Omental fat pad (tissue), 4 donors: ENCODE measurements around the gene PALM. TPM values are rescaled to one million over a fixed set of nuclear protein-coding genes. Genes with fewer than 3 reads are reported as not detected.
A peak's percentile ranks its signal among the peaks of the same experiment; 100 is the strongest.

Experiments used
- ATAC-seq: fragments of 150-250 bp; one replicate; pipeline ENCODE4 v1.9.1; 2016; ENCODE audit warnings: mild to moderate bottlenecking, moderate library complexity; ENCODE audit not compliant: low FRiP score
- DNase-seq: peaks from one replicate; pipeline ENCODE4 v3.0.0-alpha.2; 2019; ENCODE audit warnings: low spot score
- total RNA-seq, 4 donors: library from RNA; depleted of rRNA; stranded (reverse); fragments of >200 nt; gene quantifications; one replicate each; pipeline ENCODE4 v1.1.0, GENCODE V29; 2016
- TF ChIP-seq, protein P1 (sequence below), 3 donors: fragments of 450-650 bp; IDR thresholded peaks; one replicate each; pipeline ENCODE4 v1.5.1; 2016 to 2017; ENCODE audit warnings: antibody characterized with exemption in 3 of 3, mild to moderate bottlenecking in 3 of 3, moderate library complexity in 2 of 3

The PALM gene
- total RNA-seq, 4 donors from 2014 or later = 44.6 to 119 (median 54.8) TPM

DNA sequence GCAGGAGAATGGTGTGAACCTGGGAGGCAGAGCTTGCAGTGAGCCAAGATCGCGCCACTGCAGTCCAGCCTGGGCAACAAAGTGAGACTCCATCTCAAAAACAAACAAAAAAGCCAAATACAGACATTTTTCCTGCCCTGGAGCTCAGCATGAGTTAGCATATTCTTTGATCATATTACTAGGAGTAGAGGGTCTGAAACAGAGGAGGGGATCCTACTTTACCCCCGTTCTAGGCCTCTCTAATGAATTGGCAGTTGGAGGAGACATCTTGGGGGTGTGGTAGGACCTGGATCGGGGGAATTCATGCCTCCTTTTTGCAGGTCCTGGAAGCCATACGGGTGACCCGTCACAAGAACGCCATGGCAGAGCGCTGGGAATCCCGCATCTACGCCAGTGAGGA, 54.4 kb downstream of the PALM start:
- no peak for DNase-seq
- TF ChIP-seq, protein P1, sequence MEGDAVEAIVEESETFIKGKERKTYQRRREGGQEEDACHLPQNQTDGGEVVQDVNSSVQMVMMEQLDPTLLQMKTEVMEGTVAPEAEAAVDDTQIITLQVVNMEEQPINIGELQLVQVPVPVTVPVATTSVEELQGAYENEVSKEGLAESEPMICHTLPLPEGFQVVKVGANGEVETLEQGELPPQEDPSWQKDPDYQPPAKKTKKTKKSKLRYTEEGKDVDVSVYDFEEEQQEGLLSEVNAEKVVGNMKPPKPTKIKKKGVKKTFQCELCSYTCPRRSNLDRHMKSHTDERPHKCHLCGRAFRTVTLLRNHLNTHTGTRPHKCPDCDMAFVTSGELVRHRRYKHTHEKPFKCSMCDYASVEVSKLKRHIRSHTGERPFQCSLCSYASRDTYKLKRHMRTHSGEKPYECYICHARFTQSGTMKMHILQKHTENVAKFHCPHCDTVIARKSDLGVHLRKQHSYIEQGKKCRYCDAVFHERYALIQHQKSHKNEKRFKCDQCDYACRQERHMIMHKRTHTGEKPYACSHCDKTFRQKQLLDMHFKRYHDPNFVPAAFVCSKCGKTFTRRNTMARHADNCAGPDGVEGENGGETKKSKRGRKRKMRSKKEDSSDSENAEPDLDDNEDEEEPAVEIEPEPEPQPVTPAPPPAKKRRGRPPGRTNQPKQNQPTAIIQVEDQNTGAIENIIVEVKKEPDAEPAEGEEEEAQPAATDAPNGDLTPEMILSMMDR (IDR thresholded peaks at IDR 0.05) = no peak
- ATAC-seq = no peak

DNA sequence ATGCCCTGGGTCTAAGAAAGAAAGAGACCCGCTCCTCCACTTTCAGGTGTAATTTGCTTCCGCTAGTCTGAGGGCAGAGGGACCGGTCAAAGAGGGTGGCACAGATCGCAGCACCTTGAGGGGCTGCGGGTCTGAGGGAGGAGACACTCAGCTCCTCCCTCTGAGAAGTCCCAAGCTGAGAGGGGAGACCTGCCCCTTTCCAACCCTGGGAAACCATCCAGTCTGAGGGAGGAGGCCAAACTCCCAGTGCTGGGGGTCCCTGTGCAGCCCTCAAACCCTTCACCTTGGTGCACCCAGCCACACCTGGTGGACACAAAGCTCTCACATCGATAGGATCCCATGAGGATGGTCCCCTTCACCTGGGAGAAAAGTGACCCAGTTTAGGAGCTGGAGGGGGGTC, 55.1 kb downstream of the PALM start:
- ATAC-seq (no peak), DNase-seq (no peak)
- TF ChIP-seq, protein P1 (IDR thresholded peaks at IDR 0.05) = no peak

DNA sequence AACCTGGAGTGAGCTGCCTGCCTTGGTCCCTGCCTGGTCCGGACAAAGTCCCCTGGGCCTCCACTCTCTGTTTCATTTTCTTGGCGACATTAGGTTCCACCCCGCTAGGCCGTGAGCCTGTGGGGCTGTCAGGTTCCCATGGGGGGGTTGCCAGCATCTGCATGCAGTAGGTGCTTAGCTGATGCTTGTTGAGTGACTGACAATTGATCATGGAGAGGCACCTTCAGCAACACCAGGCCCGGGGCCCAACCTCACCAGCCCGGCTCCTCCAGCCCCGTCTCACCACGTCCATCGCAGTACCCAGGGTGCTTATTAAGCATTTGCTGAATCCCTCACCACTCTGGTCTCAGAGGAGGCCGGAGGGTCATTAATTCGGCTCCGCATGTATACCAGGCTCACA, 55.6 kb downstream of the PALM start:
- DNase-seq (no peak), ATAC-seq (no peak)
- TF ChIP-seq, protein P1 (IDR thresholded peaks at IDR 0.05) = no peak

DNA sequence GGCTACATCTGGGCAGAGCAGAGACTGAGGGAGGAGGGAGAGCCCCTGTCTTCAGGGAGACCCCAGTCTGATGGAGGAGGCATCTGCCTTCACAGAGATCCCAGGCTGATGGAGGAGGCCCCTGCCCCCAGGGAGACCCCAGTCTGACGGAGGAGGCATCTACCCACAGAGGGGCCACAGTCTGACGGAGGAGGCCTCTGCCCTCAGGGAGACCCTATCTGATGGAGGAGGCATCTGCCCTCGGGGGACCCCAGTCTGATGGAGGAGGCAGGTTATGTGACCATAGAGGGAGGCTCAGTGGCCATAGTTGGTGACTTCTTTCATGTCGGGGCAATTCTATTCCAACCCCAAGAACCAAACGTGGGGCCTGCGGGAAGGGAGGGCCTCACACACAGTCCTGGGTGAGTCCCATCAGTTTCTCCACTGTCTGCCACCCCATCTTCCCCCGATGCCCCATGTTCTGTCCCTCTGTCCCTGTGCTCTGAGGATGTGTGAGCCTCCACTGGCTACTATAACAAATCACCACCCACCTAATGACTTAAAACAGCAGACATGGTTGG, 56.5 kb downstream of the PALM start:
- ATAC-seq (no peak), DNase-seq (no peak)
- TF ChIP-seq, protein P1 (IDR thresholded peaks at IDR 0.05) = no peak

DNA sequence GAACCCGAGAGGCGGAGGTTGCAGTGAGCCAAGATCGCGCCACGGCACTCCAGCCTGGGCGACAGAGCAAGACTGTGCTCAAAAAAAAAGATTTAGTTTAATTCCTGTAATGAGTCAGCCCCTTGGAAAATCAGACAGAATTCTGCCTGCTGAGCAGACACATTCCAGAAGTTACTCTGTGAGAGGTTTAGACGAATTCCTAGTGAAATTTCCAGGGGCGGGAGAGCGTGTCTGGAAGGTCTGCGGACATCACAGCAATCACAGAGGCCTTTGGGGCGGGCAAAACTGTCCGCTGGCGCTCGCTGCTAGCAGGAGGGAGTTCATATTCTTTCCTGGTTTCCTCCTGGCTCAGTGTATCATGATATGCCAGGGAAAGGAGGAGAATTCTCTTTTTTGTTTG, 59.7 kb downstream of the PALM start:
- TF ChIP-seq, protein P1 (IDR thresholded peaks at IDR 0.05) = no peak
- no peak for DNase-seq
- ATAC-seq = peak; percentile 71

DNA sequence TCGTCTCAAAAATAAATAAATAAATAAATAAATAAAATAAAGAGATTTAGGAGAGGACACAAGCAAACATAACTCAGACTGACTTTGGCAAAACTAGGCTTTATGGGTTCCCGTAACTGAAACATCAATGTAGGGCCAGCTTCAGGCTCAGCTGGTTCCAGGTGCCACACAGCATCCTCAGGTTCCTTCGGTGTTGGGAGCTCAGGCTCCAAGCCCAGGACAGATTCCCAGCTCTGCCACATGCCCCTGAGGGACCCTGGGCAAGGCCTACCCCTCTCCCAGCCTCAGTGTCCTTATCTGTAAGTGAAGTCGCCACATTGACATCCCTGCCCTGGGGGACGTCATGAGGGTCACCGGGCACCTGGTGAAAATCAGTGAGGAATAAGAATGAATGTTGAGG, 60.9 kb downstream of the PALM start:
- ATAC-seq = no peak
- TF ChIP-seq, protein P1 (IDR thresholded peaks at IDR 0.05) = no peak
- no peak for DNase-seq

DNA sequence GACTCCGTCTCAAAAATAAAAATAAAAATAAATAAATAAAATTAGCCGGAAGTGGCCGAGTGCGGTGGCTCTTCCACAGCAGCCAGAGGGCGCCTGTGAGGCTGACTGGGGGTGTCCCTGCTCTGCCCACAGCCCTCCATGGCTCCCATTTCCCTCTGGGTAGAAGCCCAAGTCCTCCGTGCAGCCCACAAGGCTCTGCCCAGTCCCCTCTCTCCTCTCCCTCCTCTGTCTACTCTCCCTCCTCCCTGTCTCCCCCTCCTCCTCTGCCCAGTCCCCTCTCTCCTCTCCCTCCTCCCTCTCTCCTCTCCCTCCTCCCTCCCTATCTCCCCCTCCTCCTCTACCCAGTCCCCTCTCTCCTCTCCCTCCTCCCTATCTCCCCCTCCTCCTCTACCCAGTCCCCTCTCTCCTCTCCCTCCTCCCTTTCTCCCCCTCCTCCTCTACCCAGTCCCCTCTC, 62.6 kb downstream of the PALM start:
- DNase-seq = no peak
- TF ChIP-seq, protein P1 (IDR thresholded peaks at IDR 0.05) = no peak
- no peak for ATAC-seq
